ENCODE results near the gene SPRY2.

SPRY2 gene, protein sequence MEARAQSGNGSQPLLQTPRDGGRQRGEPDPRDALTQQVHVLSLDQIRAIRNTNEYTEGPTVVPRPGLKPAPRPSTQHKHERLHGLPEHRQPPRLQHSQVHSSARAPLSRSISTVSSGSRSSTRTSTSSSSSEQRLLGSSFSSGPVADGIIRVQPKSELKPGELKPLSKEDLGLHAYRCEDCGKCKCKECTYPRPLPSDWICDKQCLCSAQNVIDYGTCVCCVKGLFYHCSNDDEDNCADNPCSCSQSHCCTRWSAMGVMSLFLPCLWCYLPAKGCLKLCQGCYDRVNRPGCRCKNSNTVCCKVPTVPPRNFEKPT

DNA sequence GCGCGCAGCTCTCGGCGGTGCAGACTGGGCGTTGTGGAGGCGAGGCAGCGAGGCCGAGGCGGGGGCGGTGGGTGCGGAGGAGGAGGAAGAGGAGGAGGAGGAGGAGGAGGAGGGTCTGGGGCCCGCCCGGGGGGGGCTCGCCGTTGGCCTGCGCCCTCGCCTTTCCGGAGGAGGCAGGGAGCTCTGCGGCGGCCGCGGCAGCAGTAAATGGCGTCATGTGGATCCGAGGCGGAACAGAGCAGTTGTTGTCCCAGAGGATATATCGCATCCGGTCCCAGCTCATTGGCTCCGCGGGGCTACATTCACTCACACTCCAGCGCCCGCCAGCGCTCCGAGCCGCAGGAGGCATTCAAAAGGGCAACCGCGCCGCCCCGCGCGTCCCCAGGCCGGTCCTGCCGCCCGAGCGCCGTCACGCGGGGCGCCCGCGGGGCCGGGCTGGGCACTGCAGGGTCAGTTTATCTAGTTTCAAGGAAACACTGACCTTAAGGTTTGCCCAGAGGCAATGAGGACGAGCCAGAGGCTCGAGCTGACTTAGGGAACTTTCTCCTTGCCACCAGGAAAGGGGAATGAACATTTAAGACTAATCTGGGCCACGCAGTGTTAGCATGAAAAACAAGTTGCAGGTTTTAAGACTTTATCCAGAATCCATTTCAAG lies at the start of gene SPRY2:
TSS of gene SPRY2 (minus strand) at position 26 of the 655 bp plus-strand sequence. CDS start 3,421 bp downstream, outside the sequence.
- TF ChIP-seq, protein P1, sequence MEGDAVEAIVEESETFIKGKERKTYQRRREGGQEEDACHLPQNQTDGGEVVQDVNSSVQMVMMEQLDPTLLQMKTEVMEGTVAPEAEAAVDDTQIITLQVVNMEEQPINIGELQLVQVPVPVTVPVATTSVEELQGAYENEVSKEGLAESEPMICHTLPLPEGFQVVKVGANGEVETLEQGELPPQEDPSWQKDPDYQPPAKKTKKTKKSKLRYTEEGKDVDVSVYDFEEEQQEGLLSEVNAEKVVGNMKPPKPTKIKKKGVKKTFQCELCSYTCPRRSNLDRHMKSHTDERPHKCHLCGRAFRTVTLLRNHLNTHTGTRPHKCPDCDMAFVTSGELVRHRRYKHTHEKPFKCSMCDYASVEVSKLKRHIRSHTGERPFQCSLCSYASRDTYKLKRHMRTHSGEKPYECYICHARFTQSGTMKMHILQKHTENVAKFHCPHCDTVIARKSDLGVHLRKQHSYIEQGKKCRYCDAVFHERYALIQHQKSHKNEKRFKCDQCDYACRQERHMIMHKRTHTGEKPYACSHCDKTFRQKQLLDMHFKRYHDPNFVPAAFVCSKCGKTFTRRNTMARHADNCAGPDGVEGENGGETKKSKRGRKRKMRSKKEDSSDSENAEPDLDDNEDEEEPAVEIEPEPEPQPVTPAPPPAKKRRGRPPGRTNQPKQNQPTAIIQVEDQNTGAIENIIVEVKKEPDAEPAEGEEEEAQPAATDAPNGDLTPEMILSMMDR (IDR thresholded peaks at IDR 0.05; ENCODE audit: insufficient read depth, missing control alignments), result no peak
- DNase-seq (ENCODE audit: insufficient read length, low spot score) (no peak), FAIRE-seq (no peak)

DNA sequence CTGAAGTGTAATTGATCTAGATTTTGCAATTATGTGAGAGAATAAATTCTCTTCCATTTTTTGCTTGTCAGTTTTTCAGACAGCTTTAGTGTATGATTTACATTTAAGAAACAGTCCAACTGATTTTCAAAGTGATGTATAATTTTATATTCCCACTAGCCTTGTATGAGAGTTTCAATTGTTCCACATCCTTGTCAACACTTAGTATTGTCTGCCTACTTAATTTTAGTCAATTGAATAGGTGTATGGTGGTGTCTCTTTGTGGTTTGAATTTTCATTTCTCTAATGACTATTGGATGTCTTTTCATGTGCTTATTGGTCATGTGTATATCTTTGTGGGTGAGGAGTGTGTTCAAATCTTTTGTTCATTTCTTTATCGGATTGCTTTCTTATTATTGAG lies 49.4 kb upstream of the SPRY2 start:
- DNase-seq (ENCODE audit: insufficient read length, low spot score) (no peak), FAIRE-seq (no peak)
- TF ChIP-seq, protein P1 (IDR thresholded peaks at IDR 0.05; ENCODE audit: insufficient read depth, missing control alignments), result no peak

DNA sequence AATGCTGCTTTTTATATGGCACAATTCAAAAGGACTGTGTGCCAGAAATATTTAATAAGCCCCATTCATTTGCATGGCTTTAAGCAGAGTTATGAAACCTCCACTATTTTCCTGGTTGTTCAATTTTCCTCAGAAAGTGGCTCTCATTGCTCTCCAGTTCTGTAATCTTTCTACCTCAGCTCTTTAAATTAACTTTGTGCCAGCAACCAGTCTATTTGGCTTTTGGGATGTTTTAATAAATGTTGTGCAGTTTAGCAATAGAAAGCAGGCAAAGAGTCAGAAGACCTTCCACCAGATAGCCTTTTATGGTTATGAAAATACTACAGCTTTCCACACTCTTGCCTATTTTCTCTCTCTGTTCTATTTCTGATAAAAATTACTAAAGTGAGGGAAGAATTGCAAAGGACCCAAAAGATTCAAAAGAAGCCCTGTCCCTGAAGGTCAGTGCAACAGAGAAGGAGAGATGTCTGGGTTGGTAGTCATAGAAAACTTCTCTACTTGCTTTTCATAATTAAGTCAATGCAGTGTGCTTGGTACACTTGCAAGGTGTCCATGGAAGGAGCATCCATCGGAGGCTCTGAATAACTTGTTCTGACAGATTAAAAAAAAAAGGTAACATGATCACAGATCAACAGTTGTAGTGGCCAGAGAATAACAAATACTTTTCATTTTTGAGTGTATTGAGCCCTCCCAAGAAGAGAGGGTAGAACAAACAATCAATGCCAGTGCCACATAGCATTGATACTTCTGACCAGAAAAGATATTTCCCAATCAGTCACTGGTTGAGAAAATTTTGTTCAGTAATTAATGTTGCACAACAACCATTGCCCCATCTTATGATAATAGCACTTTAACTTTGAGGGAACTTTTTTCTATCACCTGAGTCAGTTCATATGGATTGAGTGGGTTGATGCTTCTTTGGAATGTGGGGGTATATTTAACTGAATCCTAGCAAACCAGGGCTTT lies 48.4 kb upstream of the SPRY2 start:
- no peak for FAIRE-seq
- TF ChIP-seq, protein P1 (IDR thresholded peaks at IDR 0.05; ENCODE audit: insufficient read depth, missing control alignments), result no peak
- no peak for DNase-seq (ENCODE audit: insufficient read length, low spot score)

DNA sequence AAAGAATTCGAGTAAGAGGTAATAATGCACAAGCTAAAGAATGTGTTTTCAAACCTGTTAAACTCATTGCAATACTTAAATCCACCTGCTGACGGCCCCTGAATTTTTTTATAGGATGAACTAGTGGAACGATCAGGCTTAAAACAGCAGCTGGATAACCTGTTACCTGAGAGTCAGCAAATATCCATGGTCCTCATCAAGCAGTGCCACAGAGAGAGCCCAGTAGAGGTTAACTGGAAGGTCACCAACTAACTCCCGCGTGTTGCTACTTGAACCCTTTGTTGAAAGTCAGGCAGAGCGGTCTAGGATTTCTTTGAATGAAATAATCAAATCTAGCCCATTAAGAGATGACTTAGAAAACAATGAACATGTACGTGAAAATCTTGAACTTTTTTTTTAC lies 47.6 kb upstream of the SPRY2 start:
- TF ChIP-seq, protein P1 (IDR thresholded peaks at IDR 0.05; ENCODE audit: insufficient read depth, missing control alignments), result no peak
- no peak for FAIRE-seq
- DNase-seq (ENCODE audit: insufficient read length, low spot score), result no peak

DNA sequence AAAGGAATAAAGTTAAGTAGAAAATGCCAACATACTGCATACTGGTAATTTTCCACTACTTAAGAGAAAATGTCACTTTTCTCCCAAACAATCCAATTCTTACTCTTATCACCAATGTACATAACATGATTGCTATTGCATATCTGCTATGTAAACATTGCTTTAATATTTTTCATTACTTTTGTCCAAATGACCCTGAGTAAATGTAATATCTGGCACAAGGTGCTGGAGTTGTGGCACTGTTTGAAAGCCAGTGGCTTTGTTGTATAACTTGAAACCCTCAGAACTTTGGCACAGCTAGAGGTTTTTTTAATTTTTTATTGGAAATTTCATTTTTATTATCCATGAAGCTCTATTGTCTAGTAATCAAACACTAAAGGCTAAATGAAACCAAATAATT lies 45.7 kb upstream of the SPRY2 start:
- TF ChIP-seq, protein P1 (IDR thresholded peaks at IDR 0.05; ENCODE audit: insufficient read depth, missing control alignments), result no peak
- no peak for FAIRE-seq
- no peak for DNase-seq (ENCODE audit: insufficient read length, low spot score)

DNA sequence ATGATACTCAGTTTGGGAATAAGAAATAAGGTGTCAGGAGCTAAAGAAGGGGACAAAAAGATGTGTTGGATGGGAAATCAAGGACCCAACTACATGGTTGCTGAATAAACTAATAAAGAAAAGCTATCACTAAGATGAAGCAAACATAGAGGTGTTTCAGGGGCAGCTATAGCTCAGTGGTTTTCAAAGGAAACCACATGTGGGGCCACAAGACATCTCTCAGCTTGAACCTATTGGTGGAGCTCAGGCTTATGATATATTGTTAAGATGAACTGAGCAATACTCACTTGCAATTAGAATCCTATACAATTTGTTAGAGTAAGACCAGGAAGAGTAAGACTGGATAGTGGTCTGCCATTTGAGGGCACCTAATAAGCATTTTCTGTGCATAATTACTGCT lies 45.1 kb upstream of the SPRY2 start:
- TF ChIP-seq, protein P1 (IDR thresholded peaks at IDR 0.05; ENCODE audit: insufficient read depth, missing control alignments), result no peak
- no peak for FAIRE-seq
- no peak for DNase-seq (ENCODE audit: insufficient read length, low spot score)
